PFSK-1 (cell line): ENCODE data around the gene SRRM5.

ENCODE experiments used
- FOXP2 ChIP-seq: optimal IDR thresholded peaks from 2 replicates; pipeline ENCODE3; 2011; ENCODE audit warnings: borderline replicate concordance, control low read depth, inconsistent platforms; ENCODE audit not compliant: insufficient read depth; ENCODE audit errors: extremely low read length, extremely low read depth
- POLR2AphosphoS5 ChIP-seq: IDR thresholded peaks from 2 replicates; pipeline ENCODE4 v1.6.1; 2012; ENCODE audit warnings: low read depth, mild to moderate bottlenecking, control low read depth, low read length, moderate library complexity
- SIN3A ChIP-seq: IDR thresholded peaks from 2 replicates; pipeline ENCODE4 v1.6.1; 2012; ENCODE audit warnings: mild to moderate bottlenecking, low read length, moderate library complexity, borderline replicate concordance; ENCODE audit not compliant: insufficient read depth
- TAF1 ChIP-seq: IDR thresholded peaks from 2 replicates; pipeline ENCODE4 v1.6.1; 2012; ENCODE audit warnings: low read length, control low read depth, borderline replicate concordance; ENCODE audit not compliant: insufficient read depth
- TF ChIP-seq, protein P1 (sequence below), 2 experiments: IDR thresholded peaks; 2 replicates each; pipeline versions ENCODE4 v1.6.1 to v1.8.0; 2011 to 2012; ENCODE audit warnings: low read depth in 2 of 2, low read length in 2 of 2, control low read depth in 1 of 2, inconsistent platforms in 1 of 2, mild to moderate bottlenecking in 1 of 2, moderate library complexity in 1 of 2; ENCODE audit not compliant: insufficient read depth in 1 of 2

Gene SRRM5

DNA sequence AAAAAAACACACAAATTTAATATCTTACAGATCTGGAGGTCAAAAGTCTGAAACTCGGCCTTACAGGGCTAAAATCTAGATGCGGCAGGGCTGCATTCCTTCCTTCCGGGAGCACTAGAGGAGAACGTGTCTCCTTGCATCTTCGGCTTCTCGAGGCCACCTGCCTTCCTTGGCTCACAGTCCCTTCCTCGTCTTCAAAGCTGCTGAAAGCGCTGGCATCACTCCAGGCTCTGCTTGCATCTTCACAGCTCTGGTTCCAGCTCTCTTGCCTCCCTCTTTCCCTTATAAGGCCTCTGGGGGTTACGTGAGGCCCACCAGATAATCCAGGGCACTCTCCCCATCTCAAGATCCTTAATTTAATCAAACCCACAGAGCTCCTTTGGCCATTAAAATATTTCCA, 47.1 kb upstream of the SRRM5 start:
- TF ChIP-seq TAF1, result no peak
- TF ChIP-seq POLR2AphosphoS5, result no peak
- TF ChIP-seq, protein P1, sequence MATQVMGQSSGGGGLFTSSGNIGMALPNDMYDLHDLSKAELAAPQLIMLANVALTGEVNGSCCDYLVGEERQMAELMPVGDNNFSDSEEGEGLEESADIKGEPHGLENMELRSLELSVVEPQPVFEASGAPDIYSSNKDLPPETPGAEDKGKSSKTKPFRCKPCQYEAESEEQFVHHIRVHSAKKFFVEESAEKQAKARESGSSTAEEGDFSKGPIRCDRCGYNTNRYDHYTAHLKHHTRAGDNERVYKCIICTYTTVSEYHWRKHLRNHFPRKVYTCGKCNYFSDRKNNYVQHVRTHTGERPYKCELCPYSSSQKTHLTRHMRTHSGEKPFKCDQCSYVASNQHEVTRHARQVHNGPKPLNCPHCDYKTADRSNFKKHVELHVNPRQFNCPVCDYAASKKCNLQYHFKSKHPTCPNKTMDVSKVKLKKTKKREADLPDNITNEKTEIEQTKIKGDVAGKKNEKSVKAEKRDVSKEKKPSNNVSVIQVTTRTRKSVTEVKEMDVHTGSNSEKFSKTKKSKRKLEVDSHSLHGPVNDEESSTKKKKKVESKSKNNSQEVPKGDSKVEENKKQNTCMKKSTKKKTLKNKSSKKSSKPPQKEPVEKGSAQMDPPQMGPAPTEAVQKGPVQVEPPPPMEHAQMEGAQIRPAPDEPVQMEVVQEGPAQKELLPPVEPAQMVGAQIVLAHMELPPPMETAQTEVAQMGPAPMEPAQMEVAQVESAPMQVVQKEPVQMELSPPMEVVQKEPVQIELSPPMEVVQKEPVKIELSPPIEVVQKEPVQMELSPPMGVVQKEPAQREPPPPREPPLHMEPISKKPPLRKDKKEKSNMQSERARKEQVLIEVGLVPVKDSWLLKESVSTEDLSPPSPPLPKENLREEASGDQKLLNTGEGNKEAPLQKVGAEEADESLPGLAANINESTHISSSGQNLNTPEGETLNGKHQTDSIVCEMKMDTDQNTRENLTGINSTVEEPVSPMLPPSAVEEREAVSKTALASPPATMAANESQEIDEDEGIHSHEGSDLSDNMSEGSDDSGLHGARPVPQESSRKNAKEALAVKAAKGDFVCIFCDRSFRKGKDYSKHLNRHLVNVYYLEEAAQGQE (IDR thresholded peaks at IDR 0.05; ENCODE audit: insufficient read depth in 1 of 2, low read depth in 2 of 2, low read length in 2 of 2), result no peak
- TF ChIP-seq FOXP2, result no peak
- no peak for TF ChIP-seq SIN3A

GRCh38 chr19:43569657-43570056, 42.2 kb upstream of the SRRM5 start:
- TF ChIP-seq POLR2AphosphoS5 (no peak), FOXP2 (no peak), SIN3A (no peak), TAF1 (no peak)
- TF ChIP-seq, protein P1 (IDR thresholded peaks at IDR 0.05; ENCODE audit: insufficient read depth in 1 of 2, low read depth in 2 of 2, low read length in 2 of 2), result no peak

DNA sequence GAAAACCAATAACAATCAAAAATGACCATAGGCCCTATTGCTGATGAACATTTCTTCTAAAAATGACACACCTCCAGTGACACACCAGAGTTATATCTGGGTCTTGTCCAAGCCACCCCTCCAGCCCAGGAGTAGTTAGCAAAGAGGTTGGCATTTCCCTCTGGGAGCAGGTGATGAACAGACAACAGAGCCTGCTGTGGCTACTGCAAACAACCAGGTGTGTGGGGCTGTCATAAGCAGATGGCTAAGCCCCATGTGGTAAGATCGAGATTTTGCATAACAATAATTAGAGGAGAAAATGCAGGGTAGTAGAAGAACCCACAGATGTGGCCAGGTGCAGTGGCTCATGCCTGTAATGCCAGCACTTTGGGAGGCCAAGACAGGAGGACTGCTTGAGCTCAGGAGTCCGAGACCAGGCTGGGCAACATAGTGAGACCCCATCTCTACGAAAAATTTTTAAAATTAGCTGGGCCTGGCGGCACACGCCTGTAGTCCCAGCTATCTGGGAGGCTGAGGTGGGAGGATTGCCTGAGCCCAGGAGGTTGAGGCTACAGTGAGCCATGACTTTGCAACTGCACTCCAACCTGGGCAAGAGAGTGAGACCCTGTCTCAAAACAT, 41.6 kb upstream of the SRRM5 start:
- TF ChIP-seq POLR2AphosphoS5 (no peak), TAF1 (no peak), SIN3A (no peak), FOXP2 (no peak)
- TF ChIP-seq, protein P1 (IDR thresholded peaks at IDR 0.05; ENCODE audit: insufficient read depth in 1 of 2, low read depth in 2 of 2, low read length in 2 of 2), result no peak

DNA sequence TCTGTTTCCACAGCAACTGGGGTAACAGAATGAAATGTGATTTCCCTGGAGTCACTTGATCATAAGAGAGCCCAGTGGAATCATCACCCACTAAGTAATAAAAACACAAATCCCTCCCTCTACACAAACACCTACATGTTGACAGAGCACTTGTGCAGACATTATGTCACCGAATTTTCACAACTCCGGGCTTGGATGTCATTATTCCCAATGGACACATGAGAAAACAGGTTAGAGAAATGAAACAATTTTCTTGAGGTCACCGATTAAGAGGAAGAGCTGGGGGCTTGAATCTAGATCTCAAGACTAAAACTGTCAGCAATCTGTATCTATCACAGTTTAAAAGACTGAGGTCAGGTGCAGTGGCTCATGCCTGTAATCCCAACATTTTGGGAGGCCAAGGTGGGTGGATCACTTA, 39.7 kb upstream of the SRRM5 start:
- TF ChIP-seq, protein P1 (IDR thresholded peaks at IDR 0.05; ENCODE audit: insufficient read depth in 1 of 2, low read depth in 2 of 2, low read length in 2 of 2), result no peak
- no peak for TF ChIP-seq POLR2AphosphoS5
- no peak for TF ChIP-seq SIN3A
- no peak for TF ChIP-seq FOXP2
- no peak for TF ChIP-seq TAF1
